Measurements from ENCODE around the gene THSD7A. TPM values are rescaled to one million over a fixed set of nuclear protein-coding genes. Genes with fewer than 3 reads are reported as not detected.
A peak's percentile ranks its signal among the peaks of the same experiment; 100 is the strongest.

Gene THSD7A
- total and polyA plus RNA-seq, 2 of the 8 experiments (the other 6 are each of a cell fraction or from before 2014, with no cell fraction given) = 0.44 to 1.2 TPM

- Histone ChIP-seq H2BK15ac (ENCODE audit: low read length) (no peak overlapping the region), H4K5ac (ENCODE audit: insufficient read length, low read depth, low read length) (no peak overlapping the region), H4K8ac (ENCODE audit: extremely low read depth, insufficient read depth, low read length) (no peak overlapping the region), H3K27ac (ENCODE audit: low read depth, low read length) (no peak overlapping the region), H3K4me2 (ENCODE audit: insufficient read depth in 1 of 2, low read depth in 2 of 2, low read length in 2 of 2) (no peak overlapping the region), H3K9ac (replicated peaks in 1 of 4; ENCODE audit: extremely low read depth in 1 of 4, low read depth in 3 of 4, low read length in 3 of 4) (no peak overlapping the region), H3K4me3 (ENCODE audit: extremely low read depth in 1 of 4, insufficient read depth in 2 of 4, low read depth in 3 of 4, low read length in 4 of 4) (no peak overlapping the region), H2AFZ (ENCODE audit: low read length) (no peak overlapping the region), H3K23ac (ENCODE audit: insufficient read length) (no peak overlapping the region), H3K23me2 (ENCODE audit: low read depth, low read length) (no peaks in the 10 kb centered on the region), H2BK120ac (replicated peaks; ENCODE audit: low read depth, low read length) (no peak overlapping the region), H4K91ac (replicated peaks; ENCODE audit: insufficient read length, low read length) (no peak overlapping the region), H3K27me3 (replicated peaks in 1 of 4; ENCODE audit: control insufficient read depth in 3 of 4, extremely low read depth in 1 of 4, insufficient read depth in 3 of 4, low read length in 3 of 4) (no peaks in the 10 kb centered on the region), H3K4ac (replicated peaks; ENCODE audit: insufficient read length, low read depth, low read length) (no peak overlapping the region), H3K9me3 (ENCODE audit: insufficient read depth in 2 of 2, low read depth in 1 of 2, low read length in 1 of 2) (peaks cover 3 to 7% of the 10 kb centered on the region in 2 experiments; a peak in 2 of 4 replicates), H3K56ac (replicated peaks; ENCODE audit: insufficient read length, low read depth, low read length) (no peak overlapping the region), H2AK5ac (ENCODE audit: low read depth, low read length) (no peak overlapping the region), H3K18ac (ENCODE audit: extremely low read depth, low read length) (no peak overlapping the region), H2BK12ac (ENCODE audit: low read depth, low read length) (no peak overlapping the region), H3K14ac (ENCODE audit: insufficient read length) (no peak overlapping the region), H3K36me3 (ENCODE audit: control insufficient read depth in 2 of 4, insufficient read depth in 4 of 4, low read length in 3 of 4) (no peaks in the 10 kb centered on the region), H4K20me1 (replicated peaks in 1 of 2; ENCODE audit: control insufficient read depth in 1 of 2, insufficient read depth in 2 of 2, low read length in 2 of 2) (no peaks in the 10 kb centered on the region), H3K79me2 (ENCODE audit: control insufficient read depth in 1 of 2, insufficient read depth in 2 of 2, low read length in 2 of 2) (no peaks in the 10 kb centered on the region), H3K79me1 (ENCODE audit: low read depth, low read length) (no peaks in the 10 kb centered on the region), H2BK20ac (ENCODE audit: low read length) (no peak overlapping the region), H3K4me1 (replicated peaks in 1 of 4; ENCODE audit: control insufficient read depth in 3 of 4, insufficient read depth in 4 of 4, low read length in 3 of 4) (peaks cover 0 to 2% (median under 1%) of the 10 kb centered on the region in 4 experiments; a peak in 3 of 7 replicates), H2BK5ac (ENCODE audit: low read depth, low read length) (no peak overlapping the region)
- POLR2A ChIA-PET (ENCODE audit: partially characterized antibody) = no interaction called here
- WGBS, 2 experiments (ENCODE audit: extremely low coverage in 1 of 2, insufficient coverage in 1 of 2, insufficient read length in 1 of 2, insufficient replicate concordance in 2 of 2, low coverage in 1 of 2, low lambda C conversion rate in 2 of 2, missing lambda C conversion rate in 1 of 2) = 93% methylated on average over 2 of the region's 2 CpGs; no CpG with 5 or more reads in 1 of the 2 experiments
- TF ChIP-seq GABPA (IDR thresholded peaks at IDR 0.05; ENCODE audit: borderline replicate concordance, insufficient read depth, low read length) (no peak), MAFK (IDR thresholded peaks at IDR 0.05; ENCODE audit: low read depth, low read length) (peak; percentile 55; the same call in 1 of the 2 replicates)
- CTCF ChIA-PET (ENCODE audit: partially characterized antibody) = no interaction called here
- DNase-seq (ENCODE audit: low read depth in 1 of 2, low spot score in 2 of 2) (no peak), FAIRE-seq (no peak)
Measured at GRCh38 chr7:11412036-11412435, 420.0 kb downstream of the THSD7A start.

Data from H1 (cell line).